K562 (cell line): ENCODE results near the gene KLHL22. TPM values are rescaled to one million over a fixed set of nuclear protein-coding genes. Genes with fewer than 3 reads are reported as not detected.

ENCODE experiments used
- CBX1 ChIP-seq: sonication (generic); IDR thresholded peaks from 2 replicates; pipeline ENCODE4 v1.6.1; 2016; ENCODE audit warnings: antibody characterized with exemption, low read depth, mild to moderate bottlenecking
- CBX2 ChIP-seq: fragments of 200-600 bp; sonication (generic); IDR thresholded peaks from one replicate; pipeline ENCODE4 v1.6.1; 2012; ENCODE audit warnings: mild to moderate bottlenecking, low read length, inconsistent platforms; ENCODE audit not compliant: insufficient read depth, poor library complexity, severe bottlenecking
- CREBBP ChIP-seq: IDR thresholded peaks from one replicate; pipeline ENCODE4 v1.6.1; 2012; ENCODE audit warnings: low read depth, mild to moderate bottlenecking, control low read depth, inconsistent platforms, low read length
- HNRNPL ChIP-seq: fragments of 200-400 bp; formaldehyde crosslinking; IDR thresholded peaks from 2 replicates; pipeline ENCODE4 v1.6.1; 2017; ENCODE audit warnings: low read depth, mild to moderate bottlenecking, low read length
- ILF3 ChIP-seq: fragments of 450-650 bp; IDR thresholded peaks from 2 replicates; pipeline ENCODE4 v1.6.1; 2018; ENCODE audit warnings: antibody characterized with exemption, mild to moderate bottlenecking, moderate library complexity, borderline replicate concordance
- NCOA1 ChIP-seq: fragments of 450-650 bp; IDR thresholded peaks from 2 replicates; pipeline ENCODE4 v1.6.1; 2016; ENCODE audit warnings: low read depth
- NFXL1 ChIP-seq: fragments of 450-650 bp; formaldehyde crosslinking; IDR thresholded peaks from 2 replicates; pipeline ENCODE4 v1.4.0; 2021; ENCODE audit warnings: mild to moderate bottlenecking
- PHB ChIP-seq: fragments of 250-450 bp; sonication (Bioruptor Pico); IDR thresholded peaks from 2 replicates; pipeline ENCODE4 v1.5.0; 2021
- PPARD ChIP-seq: fragments of 250-450 bp; sonication (Bioruptor Pico); IDR thresholded peaks from 2 replicates; pipeline ENCODE4 v1.8.0; 2022; ENCODE audit warnings: inconsistent platforms, mild to moderate bottlenecking, moderate library complexity
- PTRF ChIP-seq: fragments of 450-650 bp; IDR thresholded peaks from 2 replicates; pipeline ENCODE4 v1.6.1; 2016; ENCODE audit warnings: mild to moderate bottlenecking, missing genetic modification characterization, missing compliant biosample characterization
- RHOXF2B ChIP-seq: fragments of 250-450 bp; sonication (Bioruptor Pico); conservative IDR thresholded peaks from 2 replicates; pipeline ENCODE4 v1.5.1; 2021
- SIRT6 ChIP-seq: IDR thresholded peaks from one replicate; pipeline ENCODE4 v1.6.1; 2012; ENCODE audit warnings: low read depth, mild to moderate bottlenecking, control low read depth, inconsistent platforms, low read length, moderate library complexity
- STAT5B ChIP-seq: fragments of 250-450 bp; sonication (Bioruptor Pico); IDR thresholded peaks from 2 replicates; pipeline ENCODE4 v1.8.0; 2021; ENCODE audit warnings: mild to moderate bottlenecking, inconsistent platforms
- TBL1XR1 ChIP-seq, 2 experiments: IDR thresholded peaks; 2 replicates each; pipeline ENCODE4 v1.6.1; 2012; ENCODE audit warnings: improper control_type of control experiment in 2 of 2, low read length in 2 of 2, mild to moderate bottlenecking in 1 of 2
- TSC22D4 ChIP-seq: fragments of 450-650 bp; IDR thresholded peaks from 2 replicates; pipeline ENCODE4 v1.6.1; 2016; ENCODE audit warnings: missing genetic modification characterization, missing biosample characterization, control low read depth
- ZEB2 ChIP-seq: fragments of 450-650 bp; IDR thresholded peaks from 2 replicates; pipeline ENCODE4 v1.6.1; 2016
- ZNF146 ChIP-seq: IDR thresholded peaks from one replicate; pipeline ENCODE4 v1.6.1; 2018; ENCODE audit warnings: missing compliant biosample characterization; ENCODE audit not compliant: unreplicated experiment
- ZNF239 ChIP-seq: fragments of 250-450 bp; sonication (Bioruptor Pico); IDR thresholded peaks from 2 replicates; pipeline ENCODE4 v1.4.0; 2020; ENCODE audit warnings: mild to moderate bottlenecking
- ZNF766 ChIP-seq: fragments of 200-800 bp; sonication (Bioruptor generic); conservative IDR thresholded peaks from 2 replicates; pipeline ENCODE4 v1.6.1; 2016; ENCODE audit warnings: missing genetic modification characterization, missing compliant biosample characterization
- ZZZ3 ChIP-seq: fragments of 450-650 bp; IDR thresholded peaks from 2 replicates; pipeline ENCODE4 v1.6.1; 2016; ENCODE audit warnings: antibody characterized with exemption, mild to moderate bottlenecking, moderate library complexity
- polyA plus RNA-seq, 8 experiments: library from polyadenylated mRNA; depleted of rRNA in 4 of 8; stranded (reverse) in 5 of 8; unstranded in 3 of 8; fragments of >200 nt; fragmentation: Nextera tagmentation in 2 of 8; fragmentation: Illumina TruSeq in 1 of 8; extraction: Ambion mirVana in 2 of 8; extraction: Trizol in 1 of 8; gene quantifications; 2 replicates each; pipeline versions ENCODE4 v1.2.1 to v1.2.3, GENCODE V29; 2011 to 2014; ENCODE audit warnings: inconsistent platforms in 1 of 8, missing spikeins in 1 of 8
- total RNA-seq, 7 experiments: library from RNA; depleted of rRNA in 6 of 7; stranded (reverse); fragments of >200 nt in 6 of 7; fragmentation: Illumina TruSeq in 2 of 7; extraction: Trizol in 2 of 7; gene quantifications; 2 replicates each; pipeline versions ENCODE4 v1.2.1 to v1.2.3, GENCODE V29; 2011 to 2021; ENCODE audit warnings: low replicate concordance in 1 of 7
- TF ChIP-seq, protein P1 (sequence below): fragments of 450-650 bp; IDR thresholded peaks from one replicate; pipeline ENCODE4 v1.6.1; 2018; ENCODE audit warnings: mild to moderate bottlenecking, moderate library complexity; ENCODE audit not compliant: partially characterized antibody
- TF ChIP-seq, protein P2 (sequence below): fragments of 250-450 bp; sonication (Bioruptor Pico); IDR thresholded peaks from 2 replicates; pipeline ENCODE4 v1.5.0; 2021; ENCODE audit warnings: mild to moderate bottlenecking, borderline replicate concordance
- TF ChIP-seq, protein P3 (sequence below): fragments of 250-450 bp; sonication (Bioruptor Pico); IDR thresholded peaks from 2 replicates; pipeline ENCODE4 v1.8.0; 2021; ENCODE audit warnings: moderate library complexity, mild to moderate bottlenecking, inconsistent platforms
- TF ChIP-seq, protein P4 (sequence below): fragments of 200-800 bp; sonication (Bioruptor generic); IDR thresholded peaks from 2 replicates; pipeline ENCODE4 v1.6.1; 2017; ENCODE audit warnings: missing genetic modification characterization, missing compliant biosample characterization

KLHL22 gene
- total and polyA plus RNA-seq, 9 of the 15 experiments (the other 6 are each of a cell fraction or from before 2014, with no cell fraction given) = 1.3 to 25.6 (median 15.2) TPM

DNA sequence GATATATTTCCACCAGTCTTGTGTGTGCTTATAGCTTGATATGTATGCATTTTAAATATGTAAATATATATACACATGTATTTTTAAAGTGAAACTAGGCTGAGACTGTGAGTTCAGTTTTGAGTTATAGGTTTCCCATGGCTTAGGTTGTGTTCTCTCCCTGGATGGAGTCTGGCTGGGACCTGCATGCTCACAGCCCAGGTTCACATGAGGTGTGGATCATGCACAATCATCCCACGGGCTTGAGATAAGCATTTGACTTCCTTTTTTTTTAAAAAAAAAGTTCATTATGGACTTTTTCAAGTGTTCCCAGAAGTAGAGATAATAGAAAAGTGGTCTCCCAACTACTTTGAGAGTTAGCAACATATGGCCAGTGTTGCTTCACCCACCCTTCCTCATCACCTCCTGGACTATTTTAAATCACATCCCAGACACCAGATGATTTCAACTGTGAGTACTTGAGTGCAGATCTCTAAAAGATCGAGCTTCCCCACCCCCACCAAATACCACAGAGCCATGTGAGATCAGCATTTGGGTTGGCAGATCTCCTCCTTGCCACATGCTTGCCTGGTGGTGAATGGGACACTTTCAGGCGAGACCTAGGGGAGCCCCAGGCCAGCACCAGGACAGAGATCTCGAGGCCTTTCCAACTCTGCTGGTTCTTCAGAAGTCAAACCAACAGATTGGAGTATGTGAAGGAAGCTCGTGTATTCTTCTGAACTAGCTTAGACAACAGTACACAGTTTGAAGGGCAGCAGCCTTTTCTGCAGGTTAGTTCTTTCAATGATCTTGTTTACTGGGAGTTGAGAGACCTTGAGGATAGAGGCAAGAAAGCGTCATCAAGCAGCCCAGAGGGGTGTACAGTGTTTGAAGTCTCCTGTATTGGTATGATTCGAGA, 27.7 kb upstream of the KLHL22 start (continued):
- TF ChIP-seq, protein P1, sequence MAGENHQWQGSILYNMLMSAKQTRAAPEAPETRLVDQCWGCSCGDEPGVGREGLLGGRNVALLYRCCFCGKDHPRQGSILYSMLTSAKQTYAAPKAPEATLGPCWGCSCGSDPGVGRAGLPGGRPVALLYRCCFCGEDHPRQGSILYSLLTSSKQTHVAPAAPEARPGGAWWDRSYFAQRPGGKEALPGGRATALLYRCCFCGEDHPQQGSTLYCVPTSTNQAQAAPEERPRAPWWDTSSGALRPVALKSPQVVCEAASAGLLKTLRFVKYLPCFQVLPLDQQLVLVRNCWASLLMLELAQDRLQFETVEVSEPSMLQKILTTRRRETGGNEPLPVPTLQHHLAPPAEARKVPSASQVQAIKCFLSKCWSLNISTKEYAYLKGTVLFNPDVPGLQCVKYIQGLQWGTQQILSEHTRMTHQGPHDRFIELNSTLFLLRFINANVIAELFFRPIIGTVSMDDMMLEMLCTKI = no peak
- TF ChIP-seq TBL1XR1 (IDR thresholded peaks at IDR 0.05; ENCODE audit: low read length in 2 of 2) = peak in 1 of 2 experiments; percentile 86; a peak in 2 of 4 replicates
- TF ChIP-seq, protein P2, sequence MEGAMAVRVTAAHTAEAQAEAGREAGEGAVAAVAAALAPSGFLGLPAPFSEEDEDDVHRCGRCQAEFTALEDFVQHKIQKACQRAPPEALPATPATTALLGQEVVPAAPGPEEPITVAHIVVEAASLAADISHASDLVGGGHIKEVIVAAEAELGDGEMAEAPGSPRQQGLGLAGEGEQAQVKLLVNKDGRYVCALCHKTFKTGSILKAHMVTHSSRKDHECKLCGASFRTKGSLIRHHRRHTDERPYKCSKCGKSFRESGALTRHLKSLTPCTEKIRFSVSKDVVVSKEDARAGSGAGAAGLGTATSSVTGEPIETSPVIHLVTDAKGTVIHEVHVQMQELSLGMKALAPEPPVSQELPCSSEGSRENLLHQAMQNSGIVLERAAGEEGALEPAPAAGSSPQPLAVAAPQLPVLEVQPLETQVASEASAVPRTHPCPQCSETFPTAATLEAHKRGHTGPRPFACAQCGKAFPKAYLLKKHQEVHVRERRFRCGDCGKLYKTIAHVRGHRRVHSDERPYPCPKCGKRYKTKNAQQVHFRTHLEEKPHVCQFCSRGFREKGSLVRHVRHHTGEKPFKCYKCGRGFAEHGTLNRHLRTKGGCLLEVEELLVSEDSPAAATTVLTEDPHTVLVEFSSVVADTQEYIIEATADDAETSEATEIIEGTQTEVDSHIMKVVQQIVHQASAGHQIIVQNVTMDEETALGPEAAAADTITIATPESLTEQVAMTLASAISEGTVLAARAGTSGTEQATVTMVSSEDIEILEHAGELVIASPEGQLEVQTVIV (CRISPR knock-in tag) = no peak
- no peak for TF ChIP-seq STAT5B (CRISPR knock-in tag)
- peak; percentile 89 for TF ChIP-seq ZNF766
- no peak for TF ChIP-seq PTRF (tag)
- no peak for TF ChIP-seq ZEB2
- TF ChIP-seq ILF3 = no peak
- TF ChIP-seq, protein P3, sequence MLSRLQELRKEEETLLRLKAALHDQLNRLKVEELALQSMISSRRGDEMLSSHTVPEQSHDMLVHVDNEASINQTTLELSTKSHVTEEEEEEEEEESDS (CRISPR knock-in tag) = no peak
- TF ChIP-seq, protein P4, sequence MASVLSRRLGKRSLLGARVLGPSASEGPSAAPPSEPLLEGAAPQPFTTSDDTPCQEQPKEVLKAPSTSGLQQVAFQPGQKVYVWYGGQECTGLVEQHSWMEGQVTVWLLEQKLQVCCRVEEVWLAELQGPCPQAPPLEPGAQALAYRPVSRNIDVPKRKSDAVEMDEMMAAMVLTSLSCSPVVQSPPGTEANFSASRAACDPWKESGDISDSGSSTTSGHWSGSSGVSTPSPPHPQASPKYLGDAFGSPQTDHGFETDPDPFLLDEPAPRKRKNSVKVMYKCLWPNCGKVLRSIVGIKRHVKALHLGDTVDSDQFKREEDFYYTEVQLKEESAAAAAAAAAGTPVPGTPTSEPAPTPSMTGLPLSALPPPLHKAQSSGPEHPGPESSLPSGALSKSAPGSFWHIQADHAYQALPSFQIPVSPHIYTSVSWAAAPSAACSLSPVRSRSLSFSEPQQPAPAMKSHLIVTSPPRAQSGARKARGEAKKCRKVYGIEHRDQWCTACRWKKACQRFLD (CRISPR knock-in tag) = peak; percentile 94
- TF ChIP-seq PPARD (CRISPR knock-in tag) = no peak; the same call in 1 of the 2 replicates
- no peak for TF ChIP-seq ZZZ3
- TF ChIP-seq CREBBP = no peak
- no peak for TF ChIP-seq CBX1
- peak; percentile 74; the same call in 1 of the 2 replicates for TF ChIP-seq RHOXF2B (CRISPR knock-in tag)
- TF ChIP-seq ZNF146 (CRISPR knock-in tag) = no peak
- 0 out of 2 replicates have a peak, but pooled peaks have one; percentile 81 for TF ChIP-seq NFXL1 (CRISPR knock-in tag)
- no peak for TF ChIP-seq CBX2
- TF ChIP-seq HNRNPL = peak; percentile 58; the same call in 1 of the 2 replicates
- TF ChIP-seq TSC22D4 (tag) = no peak
- no peak for TF ChIP-seq SIRT6
- no peak for TF ChIP-seq NCOA1
- TF ChIP-seq ZNF239 = peak; percentile 32; the same call in 1 of the 2 replicates
- TF ChIP-seq PHB (CRISPR knock-in tag) = no peak
